NCI-H526 (cell line): ENCODE measurements around the gene HSD17B2.
"Not testable (repeated sequence)": the region's sequence is repeated elsewhere in the genome, so short reads cannot be mapped to it uniquely, and the experiment has no call there.

Source experiments
- DNase-seq, 2 experiments: peaks; one replicate each; lab custom pipeline; 2025; lab: John Stamatoyannopoulos, UW

The HSD17B2 gene

GRCh38 chr16:82034981-82035612, at the start of gene HSD17B2:
TSS of gene HSD17B2 (plus strand) at chr16:82035253. CDS start at chr16:82035425, 172 bp downstream.
- DNase-seq: no peak

GRCh38 chr16:81987121-81987520, 47.9 kb upstream of the HSD17B2 start:
- no peak for DNase-seq

- no peak for DNase-seq
Measured at GRCh38 chr16:81987706-81988105, 47.3 kb upstream of the HSD17B2 start.

GRCh38 chr16:81992859-81993258, 42.2 kb upstream of the HSD17B2 start:
- DNase-seq: no peak

GRCh38 chr16:81994485-81994884, 40.6 kb upstream of the HSD17B2 start:
- DNase-seq: peak in 1 of 2 experiments; percentile 10

- no peak for DNase-seq
Measured at GRCh38 chr16:81995651-81996050, 39.4 kb upstream of the HSD17B2 start.

GRCh38 chr16:81996664-81997509, 38.2 kb upstream of the HSD17B2 start:
- no peak for DNase-seq

GRCh38 chr16:81997738-81998137, 37.3 kb upstream of the HSD17B2 start:
- DNase-seq: no peak

GRCh38 chr16:82002831-82003230, 32.2 kb upstream of the HSD17B2 start:
- DNase-seq: no peak

- DNase-seq: no peak
Measured at GRCh38 chr16:82004601-82005000, 30.5 kb upstream of the HSD17B2 start.

- no peak for DNase-seq
Measured at GRCh38 chr16:82005027-82005830, 29.8 kb upstream of the HSD17B2 start.

- no peak for DNase-seq
Measured at GRCh38 chr16:82006036-82006435, 29.0 kb upstream of the HSD17B2 start.

- no peak for DNase-seq
Measured at GRCh38 chr16:82007189-82007588, 27.9 kb upstream of the HSD17B2 start.

- no peak for DNase-seq
Measured at GRCh38 chr16:82008957-82009592, 26.0 kb upstream of the HSD17B2 start.

GRCh38 chr16:82009789-82010188, 25.3 kb upstream of the HSD17B2 start:
- DNase-seq: not testable (repeated sequence)

GRCh38 chr16:82010649-82011048, 24.4 kb upstream of the HSD17B2 start:
- DNase-seq: no peak

- DNase-seq: peak; percentile 68 to 89
Measured at GRCh38 chr16:82011199-82011641, 23.8 kb upstream of the HSD17B2 start, which contains the start of gene SDR42E1. TSS of gene SDR42E1 (minus strand) at chr16:82011470. CDS start at chr16:82000858, 10,612 bp downstream.

- DNase-seq: no peak
Measured at GRCh38 chr16:82013139-82013538, 21.9 kb upstream of the HSD17B2 start.

- DNase-seq: no peak
Measured at GRCh38 chr16:82016263-82016662, 18.8 kb upstream of the HSD17B2 start.

- no peak for DNase-seq
Measured at GRCh38 chr16:82016964-82017363, 18.1 kb upstream of the HSD17B2 start.

- peak; percentile 58 to 77 for DNase-seq
Measured at GRCh38 chr16:82017911-82018568, 17.0 kb upstream of the HSD17B2 start.
